Left ventricle myocardium superior (tissue), 1 donor: ENCODE measurements around the gene GPC3. TPM values are rescaled to one million over a fixed set of nuclear protein-coding genes. Genes with fewer than 3 reads are reported as not detected.

Experiments used
- ATAC-seq: fragments of 200-7000 bp; cut with Tn5 transposase; one replicate; pipeline ENCODE4 v1.9.1; 2020; ENCODE audit warnings: mild to moderate bottlenecking, moderate library complexity
- DNase-seq: peaks from one replicate; pipeline ENCODE4 v3.0.0-alpha.2; 2020
- intact Hi-C: fragments of 100-400 bp; cut with micrococcal nuclease; formaldehyde crosslinking; loops from one replicate; pipeline ENCODE4 v1.11.0; 2022
- total RNA-seq: library from RNA; stranded (reverse); fragmentation: NEBNext Ultra II Directional; extraction: Animal tissue kit (Norgen Biotek cat#: 25700); gene quantifications from one replicate; pipeline ENCODE4 v1.2.1, GENCODE V29; 2021
- donor health status: DM: no; HTN: yes; CAD: no; lungs with severe emphysema.

Gene GPC3
- total RNA-seq, 1 donor from 2014 or later = 4.2 TPM

DNA sequence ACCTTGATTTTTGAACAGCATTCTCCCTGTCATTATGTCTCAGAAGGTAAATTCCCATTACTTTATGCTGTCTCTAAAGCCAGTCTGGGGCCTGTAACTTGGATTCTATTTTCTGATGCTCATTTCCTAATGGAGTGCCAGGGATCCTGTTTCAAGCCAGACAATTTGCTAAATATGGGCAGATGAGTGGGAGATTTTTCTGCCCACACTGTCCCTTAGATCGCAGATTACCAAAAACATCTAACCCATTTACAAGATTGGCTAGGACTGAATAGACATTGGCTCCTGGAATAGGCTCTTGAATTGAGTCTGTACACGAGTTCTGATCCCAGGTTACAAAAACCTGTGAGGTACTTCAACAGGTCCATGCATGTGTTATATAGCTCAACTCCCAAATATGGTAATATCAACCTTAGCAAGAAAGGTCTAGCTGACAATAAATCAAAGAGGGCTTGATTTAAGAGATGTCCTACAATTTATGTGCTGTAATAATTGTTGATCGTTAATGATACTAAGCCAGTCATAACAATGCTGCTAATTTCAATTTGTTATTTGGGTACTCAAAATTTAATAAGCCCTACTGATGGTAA, 5.7 kb downstream of the GPC3 start:
- DNase-seq (no peak), ATAC-seq (no peak)
- intact Hi-C loops = no loop called here

DNA sequence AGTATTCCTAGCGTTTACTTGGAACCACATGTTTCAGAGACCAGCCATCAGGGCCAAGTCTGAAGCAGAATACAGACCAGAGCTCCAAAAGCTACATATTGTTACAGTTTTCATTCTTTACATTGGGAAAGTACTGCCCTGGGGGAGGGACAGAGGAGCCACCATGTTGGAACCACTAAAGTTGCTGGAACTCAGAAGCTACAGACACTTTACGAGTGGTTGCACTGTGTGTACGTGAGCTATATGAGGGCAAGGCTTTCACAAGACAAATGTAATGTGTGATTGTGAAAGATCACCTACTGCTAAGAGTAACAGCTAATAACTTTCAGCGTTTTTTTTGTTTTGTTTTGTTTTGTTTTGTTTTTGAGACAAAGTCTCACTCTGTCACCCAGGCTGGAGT, 11.7 kb downstream of the GPC3 start:
- intact Hi-C loops = no loop called here
- no peak for ATAC-seq
- DNase-seq = no peak

- intact Hi-C loops = no loop called here
- no peak for ATAC-seq
Measured at GRCh38 chrX:133972916-133973315, 12.5 kb downstream of the GPC3 start.

DNA sequence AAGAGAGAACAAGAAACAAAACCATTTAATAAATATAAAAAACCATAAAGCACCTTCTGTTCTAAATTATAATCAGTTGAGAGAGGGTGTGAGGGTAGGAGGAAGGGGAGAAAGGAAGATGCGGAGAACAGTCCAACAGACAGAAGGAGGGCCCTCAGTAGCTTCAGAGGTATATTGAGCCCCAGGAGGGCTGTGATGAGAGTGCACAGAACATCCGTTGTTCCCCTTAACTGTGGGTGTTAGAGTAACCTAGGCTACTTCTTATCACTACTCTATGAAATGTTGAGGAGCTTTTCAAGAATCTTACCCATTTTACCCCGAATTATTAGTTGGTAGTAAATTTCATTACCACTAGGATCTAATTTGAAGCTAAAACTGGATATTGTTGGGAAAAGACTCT, 13.8 kb downstream of the GPC3 start:
- no peak for DNase-seq
- intact Hi-C loops = no loop called here
- ATAC-seq = no peak

More at GRCh38 chrX:133972916-133973315, 12.5 kb downstream of the GPC3 start:
- no peak for DNase-seq

GRCh38 chrX:133970076-133970475, 15.3 kb downstream of the GPC3 start:
- ATAC-seq = no peak
- DNase-seq = no peak
- intact Hi-C loops = no loop called here

- no peak for DNase-seq
- ATAC-seq = no peak
- intact Hi-C loops = no loop called here
Measured at GRCh38 chrX:133969191-133969590, 16.2 kb downstream of the GPC3 start.

DNA sequence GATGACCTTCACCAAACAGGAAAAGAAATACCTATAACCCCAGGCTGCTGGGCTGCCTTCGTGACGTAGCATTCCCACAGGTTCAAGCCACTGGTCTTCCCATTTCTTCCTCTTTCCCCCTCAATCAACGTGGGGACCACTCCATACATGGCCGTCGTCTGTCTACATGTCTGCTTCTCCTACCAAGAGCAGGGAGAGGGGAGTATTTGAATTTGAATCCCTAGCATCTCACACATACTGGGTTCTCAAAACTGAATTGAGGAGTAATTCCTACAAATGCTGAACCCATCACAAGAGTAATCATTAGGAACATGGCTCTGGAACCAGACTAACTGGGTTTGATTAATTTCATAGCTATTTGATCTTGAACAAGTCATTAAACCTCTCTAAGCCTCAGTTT, 17.3 kb downstream of the GPC3 start:
- DNase-seq = no peak
- no peak for ATAC-seq
- intact Hi-C loops = no loop called here

GRCh38 chrX:133966199-133966598, 19.2 kb downstream of the GPC3 start:
- DNase-seq (no peak), ATAC-seq (no peak)
- intact Hi-C loops = no loop called here

DNA sequence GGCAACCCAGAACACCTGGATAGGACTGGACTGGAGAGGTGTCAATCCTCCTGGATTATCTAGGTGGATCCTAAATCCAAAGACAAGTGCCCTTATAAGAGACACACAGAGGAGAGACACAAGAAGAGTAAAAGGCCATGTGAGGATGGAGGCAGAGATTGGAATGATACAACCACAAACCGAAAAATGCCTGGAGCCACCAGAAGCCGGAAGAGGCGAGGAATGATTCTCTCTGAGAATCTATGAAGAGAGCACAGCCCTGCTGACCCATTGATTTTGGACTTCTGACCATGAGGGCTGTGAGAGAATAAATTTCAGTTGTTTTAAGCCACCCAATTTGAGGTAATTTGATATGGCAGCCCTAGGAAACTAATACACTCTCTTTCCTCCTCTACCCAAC, 20.1 kb downstream of the GPC3 start:
- DNase-seq (no peak), ATAC-seq (no peak)
- intact Hi-C loops = no loop called here

- ATAC-seq = no peak
- intact Hi-C loops = no loop called here
- DNase-seq = no peak
Measured at GRCh38 chrX:133961046-133961445, 24.3 kb downstream of the GPC3 start.

DNA sequence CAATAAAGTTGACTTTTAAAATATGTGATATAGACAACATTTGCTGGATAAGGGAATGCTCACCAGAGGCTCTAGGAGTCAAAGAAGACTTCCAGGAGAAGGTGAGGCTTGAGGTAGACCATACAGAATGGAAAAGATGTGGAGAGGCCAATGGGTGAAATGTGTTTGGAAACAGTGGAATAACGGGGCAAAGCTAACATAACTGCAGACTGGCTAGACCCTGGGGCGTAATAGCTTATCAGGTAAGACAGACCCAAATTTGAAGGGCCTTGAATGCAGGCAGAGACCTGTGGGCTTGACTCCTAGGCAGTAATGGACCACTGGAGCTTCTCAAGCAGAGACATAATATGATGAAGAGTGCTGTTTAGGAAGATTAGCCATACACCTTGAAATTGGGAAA, 25.4 kb downstream of the GPC3 start:
- ATAC-seq (no peak), DNase-seq (no peak)
- intact Hi-C loops = no loop called here

- no peak for ATAC-seq
- DNase-seq = no peak
- intact Hi-C loops = no loop called here
Measured at GRCh38 chrX:133958997-133959688, 26.3 kb downstream of the GPC3 start.

- ATAC-seq = no peak
Measured at GRCh38 chrX:133956570-133957340, 28.6 kb downstream of the GPC3 start.

DNA sequence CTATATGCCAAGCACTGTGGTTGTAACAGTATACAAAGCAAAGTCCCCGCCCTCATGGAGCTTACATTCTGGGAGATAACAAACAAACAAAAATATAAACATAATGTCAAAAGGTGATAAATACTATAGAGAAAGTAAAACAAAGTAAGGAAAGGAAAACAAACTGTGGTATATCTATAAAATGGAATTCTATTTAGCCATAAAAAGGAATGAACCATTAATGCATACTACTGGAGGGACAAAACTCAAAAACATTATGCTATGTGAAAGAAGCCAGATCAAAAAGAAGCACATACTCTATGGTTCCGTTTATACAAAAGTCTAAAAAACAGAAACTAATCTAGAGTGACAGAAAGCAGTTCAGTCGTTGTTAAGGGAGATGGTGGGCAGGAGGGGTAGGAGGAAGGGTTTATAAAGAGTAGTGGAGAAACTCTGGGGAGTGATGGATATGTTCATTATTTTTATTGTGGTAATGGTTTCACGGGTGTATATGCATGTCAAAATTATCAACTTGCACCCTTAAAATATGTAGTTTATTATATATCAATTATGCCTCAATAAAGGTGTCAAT, 31.5 kb downstream of the GPC3 start:
- intact Hi-C loops = no loop called here
- ATAC-seq = no peak
- DNase-seq = no peak

More at GRCh38 chrX:133956570-133957340, 28.6 kb downstream of the GPC3 start:
- intact Hi-C loops = no loop called here
- DNase-seq = no peak

GRCh38 chrX:133953078-133953477, 32.3 kb downstream of the GPC3 start:
- ATAC-seq (no peak), DNase-seq (no peak)
- intact Hi-C loops = no loop called here

DNA sequence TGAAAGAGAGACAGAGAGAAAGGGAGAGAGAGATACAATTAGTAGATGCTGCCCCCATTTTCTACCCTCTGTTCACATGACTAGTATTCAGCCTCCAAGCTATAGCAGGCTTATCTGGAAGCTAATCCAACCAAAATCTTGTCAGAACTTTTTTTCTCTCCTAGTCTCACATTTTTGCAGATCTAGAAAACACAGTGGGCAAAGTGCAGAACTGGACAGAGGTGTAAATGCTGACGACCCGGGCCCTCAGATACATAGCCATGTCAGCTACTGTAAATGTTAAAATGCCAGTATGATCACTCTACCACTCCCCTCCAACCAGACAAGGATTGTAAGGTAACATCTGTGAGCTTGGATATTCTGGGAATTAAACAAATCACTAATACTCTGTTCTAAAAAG, 34.3 kb downstream of the GPC3 start:
- DNase-seq (no peak), ATAC-seq (no peak)
- intact Hi-C loops = no loop called here

DNA sequence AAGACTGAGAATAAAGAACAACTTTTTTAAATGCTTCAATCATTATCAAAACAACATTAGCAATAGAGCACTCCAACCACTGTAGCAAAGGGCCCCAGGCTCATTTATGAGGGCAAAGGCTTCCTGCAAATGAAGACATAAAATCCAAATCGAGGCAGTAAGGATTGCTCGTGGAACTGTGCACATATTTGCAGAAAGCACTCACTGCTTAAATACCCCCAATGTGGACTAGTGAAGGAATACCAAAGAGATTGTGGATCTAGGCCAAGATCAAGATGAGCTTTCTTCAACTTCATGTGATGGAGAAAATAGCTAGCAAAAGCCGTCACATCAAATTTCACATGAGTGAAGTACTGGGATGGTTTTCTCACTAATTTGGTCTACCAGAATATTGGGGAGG, 35.2 kb downstream of the GPC3 start:
- ATAC-seq = no peak
- DNase-seq = no peak
- intact Hi-C loops = no loop called here

- no peak for ATAC-seq
- intact Hi-C loops = no loop called here
- DNase-seq = no peak
Measured at GRCh38 chrX:133948895-133949294, 36.5 kb downstream of the GPC3 start.

GRCh38 chrX:133947996-133948395, 37.4 kb downstream of the GPC3 start:
- ATAC-seq (no peak), DNase-seq (no peak)
- intact Hi-C loops = no loop called here

DNA sequence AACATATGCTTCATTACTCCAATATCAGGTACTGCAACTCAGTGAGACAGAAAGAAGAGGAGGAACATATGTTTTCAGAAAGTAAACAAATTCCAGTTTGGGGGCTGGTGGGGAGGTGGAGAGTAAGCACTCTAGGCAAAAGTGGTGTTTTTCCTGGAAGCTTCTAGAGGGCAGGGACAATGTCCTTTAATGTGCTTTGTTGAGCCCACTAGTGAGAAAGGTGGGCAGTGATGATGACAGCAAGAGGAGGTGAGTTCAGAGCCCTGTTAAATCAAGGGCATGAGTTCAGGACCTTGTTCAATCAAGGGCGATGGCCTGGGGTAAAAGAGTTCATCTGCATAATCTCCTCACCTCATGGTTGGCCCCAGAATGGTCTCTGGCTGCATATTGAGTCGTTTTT, 38.4 kb downstream of the GPC3 start:
- DNase-seq (no peak), ATAC-seq (no peak)
- intact Hi-C loops = no loop called here
